HG03135 (cell line): ENCODE results near the gene ANKRD50.

Experiments
- ATAC-seq: cut with Tn5 transposase; IDR thresholded peaks from one replicate; pipeline ENCODE4 v1.9.1; 2021; ENCODE audit warnings: mild to moderate bottlenecking, moderate library complexity; ENCODE audit not compliant: unreplicated experiment

The ANKRD50 gene

DNA sequence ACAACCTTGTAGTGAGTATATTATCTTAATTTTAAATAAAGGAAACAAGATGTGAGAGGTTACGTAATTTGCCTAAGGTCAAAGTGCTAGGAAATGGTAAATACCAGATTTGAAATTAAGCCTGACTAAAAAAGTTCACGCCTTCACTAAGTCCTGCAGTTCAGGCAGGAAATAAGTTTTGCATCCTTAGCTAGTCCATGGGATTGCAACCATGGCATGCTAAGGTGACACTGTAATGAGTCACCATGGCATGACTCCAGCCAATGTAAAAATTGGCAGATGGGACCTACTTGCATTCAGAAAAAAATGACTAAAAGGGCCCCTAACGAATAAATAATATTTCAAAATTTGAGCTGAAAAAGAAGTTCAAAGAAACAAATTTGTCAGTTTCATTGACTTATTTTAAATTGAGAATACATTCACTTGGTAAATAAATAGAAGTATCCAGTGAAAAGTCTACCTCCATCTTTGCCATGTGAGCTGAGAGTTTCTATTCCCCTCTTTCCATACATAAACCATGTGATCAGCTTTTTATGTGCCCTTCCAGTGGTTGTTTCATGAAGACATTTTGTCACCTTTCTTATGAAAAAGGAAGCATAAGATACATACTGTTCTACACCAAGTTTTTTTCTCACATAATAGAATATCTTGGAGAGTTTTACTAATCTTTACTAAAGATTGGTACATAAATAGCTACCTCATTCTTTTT lies 72.4 kb downstream of the ANKRD50 start:
- ATAC-seq, result no peak

DNA sequence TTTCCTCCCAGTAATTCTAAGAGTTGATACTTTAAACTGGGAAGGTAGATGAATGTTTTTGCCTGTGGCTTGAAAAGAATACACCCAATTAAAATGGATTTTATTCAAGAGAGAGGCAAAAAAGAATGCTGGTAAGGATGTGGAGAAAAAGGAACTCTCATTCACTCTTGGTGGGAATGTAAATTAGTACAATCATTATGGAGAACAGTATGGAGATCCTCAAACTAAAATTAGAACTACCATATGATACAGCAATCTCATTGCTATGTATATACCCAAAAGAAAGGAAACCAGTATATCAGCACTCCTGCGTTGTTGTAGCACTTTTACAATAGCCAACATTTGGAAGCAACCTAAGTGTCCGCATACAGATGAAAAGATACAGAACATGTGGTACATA lies 75.2 kb downstream of the ANKRD50 start:
- ATAC-seq, result no peak

DNA sequence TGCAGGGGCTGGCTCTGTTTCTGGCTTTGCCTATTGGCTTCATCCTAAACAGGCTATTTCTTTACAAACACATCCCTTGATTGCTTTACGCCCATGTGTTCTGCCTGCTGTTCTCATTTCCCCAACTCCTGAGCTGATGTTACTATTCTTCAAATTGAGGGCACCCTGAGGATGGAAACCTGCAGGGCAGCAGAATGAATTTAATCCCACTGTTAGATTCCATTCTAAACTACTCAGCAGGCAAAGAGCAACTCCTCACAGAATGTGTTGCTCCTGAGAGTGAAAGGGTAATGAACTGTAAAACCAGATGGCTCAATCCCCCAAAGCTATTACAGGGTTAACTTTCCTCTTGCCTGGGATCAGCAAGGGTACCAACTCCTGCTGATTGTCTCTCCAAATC lies 75.7 kb downstream of the ANKRD50 start:
- no peak for ATAC-seq

DNA sequence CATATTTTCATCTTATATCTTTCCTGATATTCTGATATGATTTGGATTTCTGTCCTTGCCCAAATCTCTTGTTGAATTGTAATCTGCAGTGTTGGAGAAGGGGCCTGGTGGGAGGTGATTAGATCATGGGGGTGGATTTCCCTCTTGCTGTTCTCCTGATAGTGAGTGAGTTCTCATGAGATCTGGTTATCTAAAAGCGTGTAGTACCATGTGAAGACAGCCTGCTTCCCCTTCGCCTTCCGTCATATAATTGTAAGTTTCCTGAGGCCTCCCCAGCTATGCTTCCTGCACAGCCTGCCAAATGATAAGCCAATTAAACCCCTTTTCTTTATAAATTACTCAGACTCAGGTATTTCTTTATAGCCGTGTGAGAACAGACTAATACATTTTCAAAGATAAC lies 77.2 kb downstream of the ANKRD50 start:
- ATAC-seq, result no peak

DNA sequence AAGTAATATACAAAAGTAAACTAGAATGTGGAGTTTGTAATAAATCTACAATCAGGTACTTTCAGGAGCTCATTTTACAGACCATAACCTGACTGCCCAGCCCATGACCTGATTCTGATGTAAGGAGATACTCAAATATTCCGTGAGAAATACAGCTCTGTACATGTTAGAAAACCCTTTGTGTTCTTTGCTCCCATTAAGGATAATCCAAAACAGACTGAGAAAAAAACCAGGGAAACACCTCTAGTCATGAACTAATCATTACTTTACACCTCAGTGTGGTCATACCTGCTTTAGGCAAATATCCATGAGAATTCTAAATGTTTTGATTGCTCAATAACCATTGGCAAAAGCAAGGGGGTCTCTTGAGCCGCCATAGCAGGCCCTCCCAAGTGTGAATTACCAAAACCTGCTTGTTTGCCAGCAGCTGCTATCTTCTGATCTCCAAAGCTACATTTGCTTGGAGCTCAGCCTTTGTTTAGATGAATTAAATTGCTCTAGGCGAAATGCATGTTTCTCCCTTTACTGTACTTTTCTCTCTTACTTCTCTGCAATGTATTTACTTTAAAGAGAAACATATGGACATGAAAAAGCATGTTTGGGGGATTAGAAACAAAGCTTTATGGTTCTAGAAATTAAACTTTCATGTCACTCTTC lies 79.1 kb downstream of the ANKRD50 start:
- ATAC-seq, result no peak

DNA sequence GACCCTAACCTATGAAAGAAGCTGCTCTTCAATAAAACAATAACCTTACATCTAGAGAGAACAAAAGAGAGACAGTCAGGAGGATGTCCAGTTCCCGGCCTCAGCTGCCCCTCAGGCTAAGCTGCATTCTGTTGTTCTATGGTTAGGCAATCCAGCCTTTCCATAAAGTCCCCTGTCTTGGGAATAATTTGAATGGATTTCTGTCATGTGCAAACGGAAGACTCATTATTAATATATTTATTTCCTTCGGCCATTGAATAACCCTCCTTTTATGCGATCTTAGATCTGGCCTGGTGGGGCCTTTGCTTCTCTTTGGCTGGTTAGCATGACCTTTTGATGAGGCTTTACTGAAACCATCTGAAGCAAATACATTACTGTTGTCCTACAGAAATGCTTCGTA lies 80.1 kb downstream of the ANKRD50 start:
- ATAC-seq, result no peak

DNA sequence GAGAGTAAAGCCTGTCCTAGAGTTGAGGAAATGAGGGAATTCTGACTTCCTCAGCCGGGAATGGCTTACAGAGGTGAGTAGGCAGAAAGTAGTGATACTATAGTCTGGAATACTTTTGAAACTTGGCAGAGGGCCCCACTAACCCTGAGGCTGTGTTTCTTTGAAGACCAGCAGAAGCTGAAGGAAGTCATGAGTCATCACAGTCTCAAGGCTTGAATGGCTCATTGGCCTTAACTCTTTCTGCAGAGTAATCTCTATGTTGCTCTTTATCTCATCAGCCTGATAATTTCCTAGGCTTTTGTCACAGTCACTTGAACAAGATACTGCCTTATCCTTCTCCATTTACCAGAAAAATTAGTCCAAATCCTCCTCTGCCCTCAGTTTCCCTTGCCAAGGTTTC lies 80.8 kb downstream of the ANKRD50 start:
- ATAC-seq, result no peak

DNA sequence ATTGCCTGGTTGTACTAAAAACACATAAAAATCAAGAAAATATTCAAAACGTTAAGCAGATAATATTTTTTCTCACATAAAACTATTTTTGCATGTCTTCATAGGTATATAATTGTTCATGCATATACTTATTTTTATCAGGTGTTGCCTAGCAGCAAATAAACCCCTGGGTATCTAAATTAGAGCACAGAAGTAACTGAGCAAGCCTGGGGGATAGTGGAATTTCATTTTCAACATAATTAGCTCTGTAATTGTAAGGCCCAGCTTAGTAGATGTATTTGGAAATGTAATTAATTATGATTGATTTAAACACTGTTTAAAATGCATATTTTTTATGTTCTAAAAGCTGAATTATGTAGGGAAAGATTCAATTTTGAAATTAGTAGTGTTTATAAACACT lies 82.9 kb downstream of the ANKRD50 start:
- no peak for ATAC-seq
